Subcutaneous abdominal adipose tissue (tissue), 5 donors: ENCODE results near the gene PROM2.
"Not testable (repeated sequence)": the region's sequence is repeated elsewhere in the genome, so short reads cannot be mapped to it uniquely, and the experiment has no call there.

Experiments
- H3K27ac ChIP-seq: one replicate; pipeline ENCODE4 v1.7.0; 2013; ENCODE audit warnings: low read depth, mild to moderate bottlenecking, inconsistent platforms, low read length, moderate library complexity
- H3K27me3 ChIP-seq, 5 donors: one replicate each; pipeline ENCODE4 v1.7.0; 2013; ENCODE audit warnings: low read length in 5 of 5, inconsistent platforms in 1 of 5; ENCODE audit not compliant: control insufficient read depth in 5 of 5, insufficient read depth in 4 of 5
- H3K36me3 ChIP-seq, 5 donors: one replicate each; pipeline ENCODE4 v1.7.0; 2013; ENCODE audit warnings: low read length in 5 of 5; ENCODE audit not compliant: control insufficient read depth in 5 of 5, insufficient read depth in 5 of 5
- H3K4me1 ChIP-seq, 5 donors: one replicate each; pipeline ENCODE4 v1.7.0; 2013; ENCODE audit warnings: low read length in 5 of 5, mild to moderate bottlenecking in 3 of 5, moderate library complexity in 1 of 5; ENCODE audit not compliant: control insufficient read depth in 5 of 5, insufficient read depth in 5 of 5
- H3K4me3 ChIP-seq, 5 donors: one replicate each; pipeline ENCODE4 v1.7.0; 2013; ENCODE audit warnings: low read length in 5 of 5, low read depth in 1 of 5
- H3K9ac ChIP-seq, 5 donors: one replicate each; pipeline ENCODE4 v1.7.0; 2013; ENCODE audit warnings: low read length in 5 of 5, mild to moderate bottlenecking in 4 of 5, moderate library complexity in 3 of 5
- H3K9me3 ChIP-seq, 5 donors: one replicate each; pipeline ENCODE4 v1.7.0; 2013; ENCODE audit warnings: low read length in 5 of 5; ENCODE audit not compliant: control insufficient read depth in 5 of 5
- donor health status: healthy.
- donor health status: healthy.
- donor health status: healthy.
- donor health status: healthy.
- donor health status: healthy.

Gene PROM2

DNA sequence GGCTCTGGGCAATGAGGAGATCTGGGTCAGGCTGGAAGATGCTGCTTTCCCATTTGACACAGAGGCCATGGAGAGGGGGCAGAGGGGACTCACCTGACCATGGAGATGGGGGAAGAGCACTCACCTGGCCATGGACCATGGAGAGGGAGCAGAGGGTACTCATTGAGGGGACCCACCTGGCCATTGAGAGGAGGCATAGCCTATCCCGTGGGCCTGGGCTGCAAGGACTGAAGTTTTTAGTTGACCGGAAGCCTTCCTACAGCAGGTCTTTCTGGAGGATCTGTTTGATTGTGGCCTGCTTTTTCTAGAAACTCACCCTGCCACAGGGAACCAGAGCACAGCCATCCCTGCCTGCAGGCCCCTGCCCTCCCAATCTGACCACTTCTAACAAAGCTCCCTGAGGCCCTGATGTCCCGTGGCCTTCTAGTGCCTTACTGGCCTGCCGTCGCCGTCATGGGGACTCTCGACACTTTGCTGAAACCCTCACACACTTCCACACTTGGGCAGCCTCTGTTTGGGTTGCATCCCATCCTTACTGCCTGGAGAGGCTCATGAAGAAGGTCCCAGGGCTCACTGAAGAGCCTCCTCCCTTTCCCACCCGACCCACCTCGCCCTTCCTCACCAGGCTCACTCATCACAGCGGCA is 5.1 kb upstream of the PROM2 start:
- no peak overlapping the region for H3K9ac ChIP-seq
- H3K4me3 ChIP-seq: no peak overlapping the region
- H3K36me3 ChIP-seq: no peaks in the 10 kb centered on the region
- no peaks in the 10 kb centered on the region for H3K9me3 ChIP-seq
- no peaks in the 10 kb centered on the region for H3K27me3 ChIP-seq
- no peaks in the 10 kb centered on the region for H3K4me1 ChIP-seq
- no peak overlapping the region for H3K27ac ChIP-seq

DNA sequence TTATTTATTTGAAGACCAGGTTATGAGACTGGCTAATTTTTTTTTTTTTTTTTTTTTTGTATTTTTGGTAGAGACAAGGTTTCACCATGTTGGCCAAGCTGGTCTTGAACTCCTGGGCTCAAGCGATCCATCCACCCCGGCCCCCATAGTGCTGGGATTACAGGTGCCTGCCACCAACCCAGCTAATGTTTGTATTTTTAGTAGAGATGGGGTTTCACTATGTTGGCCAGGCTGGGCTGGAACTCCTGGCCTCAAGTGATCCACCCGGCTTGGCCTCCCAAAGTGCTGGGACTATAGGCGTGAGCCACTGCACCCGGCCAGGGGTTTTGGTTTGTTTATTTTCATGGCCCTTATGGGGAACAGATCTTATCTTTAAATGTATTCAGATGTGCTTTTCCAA is 4.5 kb upstream of the PROM2 start:
- not testable (repeated sequence) for H3K4me3 ChIP-seq, H3K36me3 ChIP-seq, H3K9me3 ChIP-seq, H3K9ac ChIP-seq, H3K27me3 ChIP-seq, H3K4me1 ChIP-seq, H3K27ac ChIP-seq

DNA sequence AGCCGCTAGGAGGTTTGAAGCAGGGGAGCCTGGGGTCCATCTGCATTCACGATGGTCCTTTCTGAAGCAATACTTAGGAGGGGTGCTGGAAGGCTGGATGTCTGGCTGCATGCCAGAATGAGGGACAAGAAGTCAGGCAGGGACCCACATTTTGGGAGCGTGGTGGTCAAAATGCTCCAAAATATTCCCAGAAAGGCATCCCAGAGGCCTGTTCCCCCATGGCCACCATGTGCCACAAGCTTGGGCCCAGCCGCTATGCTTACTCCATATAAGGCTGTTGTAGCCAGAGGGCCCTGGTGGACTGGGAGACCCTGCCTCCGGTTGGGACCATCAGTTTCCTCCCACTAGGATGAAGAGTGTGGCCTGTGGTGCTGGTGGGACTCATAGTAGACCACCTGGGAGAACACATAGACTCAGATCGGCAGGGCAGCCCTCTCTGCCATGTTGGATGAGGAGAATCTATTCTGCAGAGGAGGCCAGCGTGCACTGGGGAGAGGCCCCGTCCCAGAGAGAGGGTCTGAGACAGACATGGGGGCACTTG is 3.6 kb upstream of the PROM2 start:
- no peaks in the 10 kb centered on the region for H3K9me3 ChIP-seq
- H3K27me3 ChIP-seq: no peaks in the 10 kb centered on the region
- H3K27ac ChIP-seq: no peak overlapping the region
- no peaks in the 10 kb centered on the region for H3K4me1 ChIP-seq
- no peak overlapping the region for H3K4me3 ChIP-seq
- no peak overlapping the region for H3K9ac ChIP-seq
- H3K36me3 ChIP-seq: no peaks in the 10 kb centered on the region

DNA sequence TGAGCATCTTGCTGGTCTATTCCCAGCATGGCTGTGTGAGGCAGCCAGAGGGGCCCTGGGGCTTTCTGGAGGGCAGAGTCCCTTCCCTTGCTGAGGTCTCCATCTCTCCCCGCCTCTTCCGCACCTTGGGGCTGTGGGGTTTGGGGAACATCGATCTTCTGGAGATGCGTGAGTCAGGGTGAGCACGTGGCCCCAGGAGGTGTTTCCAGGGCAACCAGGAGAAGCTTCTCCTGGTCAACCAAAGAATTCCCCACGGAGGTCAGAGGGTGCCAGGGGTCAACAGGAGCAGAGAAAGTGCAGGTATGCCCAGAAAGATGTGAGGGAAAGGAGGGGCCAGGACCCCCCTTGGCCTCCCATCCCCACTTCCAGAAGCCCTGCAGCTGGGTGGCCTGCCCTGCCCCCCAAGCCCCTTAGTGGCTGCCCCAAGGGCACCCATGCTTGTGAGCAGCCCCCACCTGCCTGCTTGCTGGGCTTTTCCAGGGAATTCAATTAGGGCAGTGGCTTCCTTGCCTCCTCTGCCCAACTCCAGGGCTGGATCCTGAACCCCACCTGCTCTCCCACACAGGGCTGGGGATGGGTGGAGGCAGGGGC is 2.8 kb upstream of the PROM2 start:
- H3K9ac ChIP-seq: no peak overlapping the region
- no peak overlapping the region for H3K4me3 ChIP-seq
- no peaks in the 10 kb centered on the region for H3K9me3 ChIP-seq
- H3K36me3 ChIP-seq: no peaks in the 10 kb centered on the region
- H3K27me3 ChIP-seq: no peaks in the 10 kb centered on the region
- H3K4me1 ChIP-seq: no peaks in the 10 kb centered on the region
- H3K27ac ChIP-seq: no peak overlapping the region

DNA sequence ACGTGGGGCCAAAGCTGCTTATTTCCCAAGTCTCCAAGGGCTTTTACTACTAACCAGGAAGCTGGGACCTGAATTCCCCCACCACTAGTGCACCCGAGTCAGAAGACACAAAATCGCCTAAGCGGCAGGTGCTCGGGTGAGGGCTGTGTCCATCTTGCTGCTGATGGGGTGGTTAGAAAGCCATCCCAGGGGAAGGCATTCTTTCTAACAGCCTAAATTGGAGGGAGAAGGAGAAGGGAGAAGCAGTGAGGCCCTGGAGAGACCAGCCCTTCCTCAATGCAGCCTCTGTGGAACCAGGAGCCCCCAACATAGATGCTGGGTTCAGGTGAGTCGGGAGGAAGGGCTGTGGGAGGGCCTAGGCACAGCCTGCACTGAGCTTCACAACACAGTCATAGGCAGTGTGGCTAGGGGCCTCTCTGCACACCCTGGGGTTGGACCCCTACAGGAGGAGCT is 1.9 kb upstream of the PROM2 start:
- Histone ChIP-seq H3K9me3 (no peaks in the 10 kb centered on the region), H3K27me3 (no peaks in the 10 kb centered on the region), H3K4me1 (no peaks in the 10 kb centered on the region), H3K9ac (no peak overlapping the region), H3K36me3 (no peaks in the 10 kb centered on the region), H3K27ac (no peak overlapping the region), H3K4me3 (no peak overlapping the region)

DNA sequence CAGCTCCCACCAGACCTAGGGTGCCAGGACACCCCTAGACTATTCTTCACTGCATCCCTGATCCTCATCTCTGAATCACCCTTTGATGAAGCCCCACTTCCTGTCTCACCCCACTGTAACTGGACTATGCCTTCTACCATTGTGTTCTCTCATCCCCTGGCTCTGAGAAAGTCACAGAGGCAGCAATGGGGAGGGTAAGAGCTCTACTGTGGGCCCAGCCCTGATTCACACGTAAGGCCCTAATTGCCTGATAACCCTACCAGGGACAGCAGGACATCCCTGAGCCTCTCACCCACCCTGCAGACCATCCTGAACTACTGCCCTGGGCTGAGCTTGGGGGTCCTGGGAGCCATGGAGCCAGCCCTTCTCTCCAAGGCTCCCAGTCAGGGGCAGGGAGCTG is 1.5 kb upstream of the PROM2 start:
- Histone ChIP-seq H3K27me3 (no peaks in the 10 kb centered on the region), H3K36me3 (no peaks in the 10 kb centered on the region), H3K9ac (no peak overlapping the region), H3K4me1 (no peaks in the 10 kb centered on the region), H3K4me3 (no peak overlapping the region), H3K27ac (no peak overlapping the region), H3K9me3 (no peaks in the 10 kb centered on the region)

DNA sequence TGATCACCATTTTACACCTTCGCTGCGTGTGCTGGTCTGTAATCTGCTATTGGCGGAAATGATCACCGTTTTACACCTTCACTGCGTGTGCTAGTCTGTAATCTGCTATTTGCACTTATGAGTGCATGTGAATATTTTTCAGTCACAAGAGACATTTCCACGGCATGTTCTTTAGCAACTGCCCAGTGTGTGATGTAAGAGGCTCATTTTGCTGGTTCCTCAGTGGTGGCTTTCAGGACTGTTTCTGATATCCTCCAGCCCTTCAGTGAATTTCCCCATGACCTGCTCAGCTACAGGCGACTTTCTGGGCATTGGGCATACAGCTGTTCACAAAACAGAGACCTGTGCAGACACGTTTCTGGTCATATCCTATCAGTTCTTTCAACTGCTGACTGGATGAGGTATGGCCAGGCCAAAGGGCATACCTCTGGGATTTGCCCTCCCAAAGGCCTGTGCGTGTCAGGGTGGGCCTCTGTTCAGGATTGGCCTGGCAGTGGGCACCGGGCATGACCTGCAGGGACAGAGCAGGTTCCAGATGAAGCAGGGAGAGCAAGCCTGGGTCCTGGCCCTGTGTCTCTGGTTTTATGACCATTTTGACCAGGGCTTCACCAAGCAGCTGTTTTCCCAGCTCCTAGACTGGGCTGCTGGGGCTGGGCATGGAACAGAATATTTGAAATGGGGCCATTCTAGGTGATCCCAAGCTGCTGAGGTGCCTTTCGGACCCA is 521 bp upstream of the PROM2 start:
- Histone ChIP-seq H3K4me3 (no peak overlapping the region), H3K4me1 (no peaks in the 10 kb centered on the region), H3K27ac (no peak overlapping the region), H3K9me3 (peaks cover 0 to 4% (median 0%) of the 10 kb centered on the region in 5 donors), H3K9ac (no peak overlapping the region), H3K27me3 (no peaks in the 10 kb centered on the region), H3K36me3 (no peaks in the 10 kb centered on the region)

DNA sequence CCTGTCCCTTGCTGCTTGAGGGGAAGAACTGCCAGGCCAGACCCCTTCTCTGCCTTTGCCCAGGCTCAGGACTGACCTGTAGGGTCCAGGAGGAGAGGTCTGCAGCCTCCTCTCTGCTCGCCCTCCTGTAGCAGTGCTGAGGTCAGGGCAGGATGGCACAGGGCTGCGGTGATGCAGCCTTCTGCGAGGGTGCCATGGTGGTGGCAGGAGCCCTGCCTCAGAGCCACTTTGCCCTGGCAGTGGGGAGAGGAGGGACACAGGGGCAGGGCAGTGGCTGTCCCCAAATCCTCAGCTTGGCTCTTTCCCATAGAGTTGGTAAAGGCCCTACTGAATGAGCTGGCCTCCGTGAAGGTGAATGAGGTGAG is 884 bp downstream of the PROM2 start:
- no peak overlapping the region for H3K4me3 ChIP-seq

DNA sequence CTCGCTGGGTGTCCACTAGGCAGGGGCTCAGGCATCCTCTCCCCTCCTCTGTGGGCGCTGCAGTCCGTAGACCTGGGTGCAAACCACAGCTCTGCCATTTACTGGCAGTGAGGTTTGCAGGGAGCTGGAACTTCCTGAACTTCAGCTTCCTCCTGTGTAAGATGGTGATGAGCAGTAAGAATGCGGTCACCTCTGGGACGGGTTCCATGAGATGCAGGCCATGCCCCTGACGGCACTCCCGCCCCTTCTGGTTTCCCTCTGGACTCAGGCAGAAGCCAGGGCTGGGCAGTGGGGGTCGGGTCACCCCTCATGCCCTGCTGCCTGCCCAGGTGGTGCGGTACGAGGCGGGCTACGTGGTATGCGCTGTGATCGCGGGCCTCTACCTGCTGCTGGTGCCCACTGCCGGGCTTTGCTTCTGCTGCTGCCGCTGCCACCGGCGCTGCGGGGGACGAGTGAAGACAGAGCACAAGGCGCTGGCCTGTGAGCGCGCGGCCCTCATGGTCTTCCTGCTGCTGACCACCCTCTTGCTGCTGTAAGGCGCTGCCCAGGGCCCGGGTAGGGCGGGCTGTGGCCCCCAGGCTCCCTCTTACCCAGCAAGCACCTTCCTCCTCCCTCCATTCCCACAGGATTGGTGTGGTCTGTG is 1.5 kb downstream of the PROM2 start:
- H3K4me3 ChIP-seq: no peak overlapping the region
- H3K9me3 ChIP-seq: peaks cover 0 to 4% (median 0%) of the 10 kb centered on the region in 5 donors
- no peak overlapping the region for H3K9ac ChIP-seq
- no peaks in the 10 kb centered on the region for H3K4me1 ChIP-seq
- no peaks in the 10 kb centered on the region for H3K27me3 ChIP-seq
- no peaks in the 10 kb centered on the region for H3K36me3 ChIP-seq
- no peak overlapping the region for H3K27ac ChIP-seq

More for the DNA sequence above, 884 bp downstream of the PROM2 start:
- no peak overlapping the region for H3K9ac ChIP-seq
- no peaks in the 10 kb centered on the region for H3K27me3 ChIP-seq
- no peaks in the 10 kb centered on the region for H3K36me3 ChIP-seq
- H3K9me3 ChIP-seq: peaks cover 0 to 4% (median 0%) of the 10 kb centered on the region in 5 donors
- no peaks in the 10 kb centered on the region for H3K4me1 ChIP-seq
- H3K27ac ChIP-seq: no peak overlapping the region
